ENCODE measurements around the gene ZNF329. TPM values are rescaled to one million over a fixed set of nuclear protein-coding genes. Genes with fewer than 3 reads are reported as not detected.

Gene ZNF329
- total and polyA plus RNA-seq, 9 donors = 9.8 to 19.0 (median 12.5) TPM

DNA sequence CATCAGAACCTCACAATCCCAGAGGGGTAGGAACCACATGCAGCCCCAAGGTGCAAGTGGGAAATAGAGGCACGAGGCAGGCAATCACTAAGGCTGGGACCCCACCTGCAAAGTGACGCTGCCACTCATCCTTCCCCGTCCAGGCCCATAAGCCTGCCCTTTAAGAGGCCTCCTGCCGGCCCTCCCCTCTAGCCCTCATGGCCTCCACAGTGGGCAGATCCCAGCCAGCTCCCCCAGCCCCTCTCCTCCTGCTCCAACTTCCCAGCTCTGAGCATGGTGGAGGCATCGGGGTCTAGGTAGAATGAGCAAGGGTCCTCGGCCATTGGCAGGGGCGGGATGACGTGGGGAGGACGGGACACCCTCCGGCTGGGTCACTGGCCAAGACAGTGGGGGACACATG is 55.3 kb downstream of the ZNF329 start:
- 97% methylated on average over 7 of the region's 10 CpGs for WGBS (ENCODE audit: insufficient coverage)
- peaks cover 21% of the 10 kb centered on the region for H3K4me1 ChIP-seq (ENCODE audit: control insufficient read depth, insufficient read depth, low read length)
- H3K27me3 ChIP-seq (ENCODE audit: control insufficient read depth, insufficient read depth, low read length) = no peaks in the 10 kb centered on the region
- peaks cover 24% of the 10 kb centered on the region for H3K9me3 ChIP-seq (replicated peaks; ENCODE audit: control insufficient read depth, low read depth, low read length)
- H3K4me3 ChIP-seq (ENCODE audit: low read length) = no peak overlapping the region
- H3K36me3 ChIP-seq (ENCODE audit: control insufficient read depth, insufficient read depth, low read length) = peaks cover 14% of the 10 kb centered on the region
- H3K27ac ChIP-seq (ENCODE audit: low read length) = no peak overlapping the region
- DNase-seq = no peak

DNA sequence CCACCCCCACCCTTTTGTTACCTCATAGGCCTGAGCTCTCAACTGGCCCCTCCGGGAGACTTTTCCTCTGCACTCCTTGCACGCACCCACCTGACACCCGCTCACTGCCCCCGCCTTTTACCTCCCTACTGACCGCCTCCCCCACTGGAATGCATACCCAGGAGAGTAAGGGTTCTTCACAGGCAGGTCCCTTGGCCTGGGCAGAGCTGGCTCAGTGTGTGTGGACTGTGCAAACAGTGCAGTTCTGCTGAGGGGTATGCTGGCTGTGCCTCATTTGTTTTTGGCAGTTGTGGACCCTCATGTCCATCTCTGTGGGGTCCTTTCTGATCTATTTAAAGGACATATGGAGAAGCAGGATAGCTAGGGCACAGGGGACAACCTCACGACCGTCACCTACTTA is 57.5 kb downstream of the ZNF329 start:
- Histone ChIP-seq H3K27ac (ENCODE audit: low read length) (no peak overlapping the region), H3K4me3 (ENCODE audit: low read length) (no peak overlapping the region), H3K36me3 (ENCODE audit: control insufficient read depth, insufficient read depth, low read length) (peaks cover 28% of the 10 kb centered on the region), H3K9me3 (replicated peaks; ENCODE audit: control insufficient read depth, low read depth, low read length) (peaks cover 24% of the 10 kb centered on the region), H3K27me3 (ENCODE audit: control insufficient read depth, insufficient read depth, low read length) (no peaks in the 10 kb centered on the region), H3K4me1 (ENCODE audit: control insufficient read depth, insufficient read depth, low read length) (peaks cover 19% of the 10 kb centered on the region)
- WGBS (ENCODE audit: insufficient coverage) = 94% methylated on average over 6 of the region's 7 CpGs
- DNase-seq = no peak

DNA sequence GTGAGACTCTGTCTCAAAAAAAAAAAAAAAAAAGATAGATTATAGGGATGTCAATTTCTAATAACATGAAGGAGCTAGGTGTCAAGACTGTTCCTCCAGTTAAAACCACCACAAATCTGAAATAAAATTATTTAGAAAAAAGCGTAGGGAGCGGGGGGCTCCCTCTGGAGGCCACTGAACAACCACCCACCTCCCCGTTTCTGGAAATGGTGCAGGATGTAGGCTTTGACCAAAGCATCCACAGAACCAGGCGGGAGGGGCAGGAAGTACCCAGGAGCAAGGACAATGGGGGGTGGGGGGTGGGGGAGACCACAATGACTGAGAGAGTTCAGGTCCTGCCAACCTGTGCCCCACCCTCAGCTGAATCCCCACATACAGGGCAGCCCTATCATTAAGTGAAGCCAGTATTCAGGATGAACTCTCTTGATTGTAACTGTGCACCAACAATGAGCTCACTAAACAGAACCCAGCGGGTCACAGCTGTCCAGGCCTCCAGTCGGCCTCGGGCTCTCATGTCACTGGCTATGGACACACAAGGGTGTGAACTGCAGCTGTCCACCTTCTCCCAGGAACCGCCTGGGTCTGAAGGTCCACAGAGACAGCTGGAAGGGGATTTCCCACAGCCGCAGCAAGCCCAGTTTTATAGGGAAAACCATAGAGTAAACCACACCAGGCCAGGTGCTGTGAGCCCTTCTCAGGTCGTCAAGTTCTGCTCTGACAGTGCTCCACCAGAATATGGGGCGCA is 59.2 kb downstream of the ZNF329 start:
- Histone ChIP-seq H3K27ac (ENCODE audit: low read length) (peak overlapping the region; percentile 82), H3K36me3 (ENCODE audit: control insufficient read depth, insufficient read depth, low read length) (peaks cover 40% of the 10 kb centered on the region), H3K9me3 (replicated peaks; ENCODE audit: control insufficient read depth, low read depth, low read length) (peaks cover 26% of the 10 kb centered on the region), H3K4me3 (ENCODE audit: low read length) (no peak overlapping the region), H3K4me1 (ENCODE audit: control insufficient read depth, insufficient read depth, low read length) (peaks cover 10% of the 10 kb centered on the region), H3K27me3 (ENCODE audit: control insufficient read depth, insufficient read depth, low read length) (no peaks in the 10 kb centered on the region)
- DNase-seq = peak; percentile 67
- 46% methylated on average over 4 of the region's 11 CpGs for WGBS (ENCODE audit: insufficient coverage)

DNA sequence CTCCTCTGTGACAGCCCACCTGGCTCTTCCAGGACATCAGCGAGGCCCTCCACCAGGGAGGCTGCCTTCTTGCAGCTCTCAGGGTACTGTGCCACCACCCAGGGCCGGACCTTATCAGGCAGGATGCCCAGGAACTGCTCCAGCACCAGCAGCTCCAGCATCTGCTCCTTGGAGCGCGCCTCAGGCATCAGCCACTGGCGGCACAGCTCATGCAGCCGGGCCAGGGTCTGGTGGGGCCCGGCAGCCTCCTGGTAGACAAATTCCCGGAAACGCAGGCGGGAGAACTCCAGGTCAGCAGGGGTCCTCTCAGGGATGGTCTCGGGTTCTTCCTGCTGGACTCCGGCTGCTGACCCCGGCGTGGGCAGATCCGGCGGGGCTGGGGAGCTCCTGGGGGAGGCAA is 60.7 kb downstream of the ZNF329 start:
- H3K9me3 ChIP-seq (replicated peaks; ENCODE audit: control insufficient read depth, low read depth, low read length) = peaks cover 29% of the 10 kb centered on the region
- DNase-seq = no peak
- no peak overlapping the region for H3K27ac ChIP-seq (ENCODE audit: low read length)
- 91% methylated on average over 16 of the region's 16 CpGs for WGBS (ENCODE audit: insufficient coverage)
- peaks cover 53% of the 10 kb centered on the region for H3K36me3 ChIP-seq (ENCODE audit: control insufficient read depth, insufficient read depth, low read length)
- H3K4me1 ChIP-seq (ENCODE audit: control insufficient read depth, insufficient read depth, low read length) = peaks cover 10% of the 10 kb centered on the region
- H3K4me3 ChIP-seq (ENCODE audit: low read length) = no peak overlapping the region
- no peaks in the 10 kb centered on the region for H3K27me3 ChIP-seq (ENCODE audit: control insufficient read depth, insufficient read depth, low read length)

DNA sequence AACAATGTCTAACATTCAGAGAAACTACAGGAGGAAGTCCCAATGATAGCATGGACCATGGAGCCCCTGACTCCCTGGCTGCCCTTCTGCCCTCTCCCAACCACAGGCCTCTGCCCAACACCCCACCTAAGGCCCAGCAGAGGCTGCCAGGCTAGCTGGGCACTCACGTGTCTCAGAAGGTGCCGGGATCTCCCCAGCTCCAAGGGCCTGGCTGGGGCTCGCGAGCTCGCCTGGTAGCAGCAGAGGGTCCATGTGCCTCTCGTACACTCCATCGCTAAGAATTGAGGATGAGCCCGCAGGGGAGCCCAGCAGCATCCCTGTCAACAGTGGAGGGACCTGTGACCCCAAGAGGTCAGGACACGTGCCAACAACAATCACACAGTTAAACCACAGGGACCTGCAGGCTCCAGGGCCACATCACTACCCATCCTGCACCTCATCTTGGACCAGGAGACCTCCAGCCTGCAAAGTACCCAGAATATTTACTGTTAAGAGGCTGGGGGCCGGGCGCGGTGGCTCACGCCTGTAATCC is 62.0 kb downstream of the ZNF329 start:
- peaks cover 40% of the 10 kb centered on the region for H3K9me3 ChIP-seq (replicated peaks; ENCODE audit: control insufficient read depth, low read depth, low read length)
- H3K4me3 ChIP-seq (ENCODE audit: low read length) = no peak overlapping the region
- H3K27me3 ChIP-seq (ENCODE audit: control insufficient read depth, insufficient read depth, low read length) = no peaks in the 10 kb centered on the region
- 94% methylated on average over 9 of the region's 13 CpGs for WGBS (ENCODE audit: insufficient coverage)
- H3K36me3 ChIP-seq (ENCODE audit: control insufficient read depth, insufficient read depth, low read length) = peaks cover 64% of the 10 kb centered on the region
- H3K4me1 ChIP-seq (ENCODE audit: control insufficient read depth, insufficient read depth, low read length) = peaks cover 10% of the 10 kb centered on the region
- H3K27ac ChIP-seq (ENCODE audit: low read length) = no peak overlapping the region
- DNase-seq = no peak

DNA sequence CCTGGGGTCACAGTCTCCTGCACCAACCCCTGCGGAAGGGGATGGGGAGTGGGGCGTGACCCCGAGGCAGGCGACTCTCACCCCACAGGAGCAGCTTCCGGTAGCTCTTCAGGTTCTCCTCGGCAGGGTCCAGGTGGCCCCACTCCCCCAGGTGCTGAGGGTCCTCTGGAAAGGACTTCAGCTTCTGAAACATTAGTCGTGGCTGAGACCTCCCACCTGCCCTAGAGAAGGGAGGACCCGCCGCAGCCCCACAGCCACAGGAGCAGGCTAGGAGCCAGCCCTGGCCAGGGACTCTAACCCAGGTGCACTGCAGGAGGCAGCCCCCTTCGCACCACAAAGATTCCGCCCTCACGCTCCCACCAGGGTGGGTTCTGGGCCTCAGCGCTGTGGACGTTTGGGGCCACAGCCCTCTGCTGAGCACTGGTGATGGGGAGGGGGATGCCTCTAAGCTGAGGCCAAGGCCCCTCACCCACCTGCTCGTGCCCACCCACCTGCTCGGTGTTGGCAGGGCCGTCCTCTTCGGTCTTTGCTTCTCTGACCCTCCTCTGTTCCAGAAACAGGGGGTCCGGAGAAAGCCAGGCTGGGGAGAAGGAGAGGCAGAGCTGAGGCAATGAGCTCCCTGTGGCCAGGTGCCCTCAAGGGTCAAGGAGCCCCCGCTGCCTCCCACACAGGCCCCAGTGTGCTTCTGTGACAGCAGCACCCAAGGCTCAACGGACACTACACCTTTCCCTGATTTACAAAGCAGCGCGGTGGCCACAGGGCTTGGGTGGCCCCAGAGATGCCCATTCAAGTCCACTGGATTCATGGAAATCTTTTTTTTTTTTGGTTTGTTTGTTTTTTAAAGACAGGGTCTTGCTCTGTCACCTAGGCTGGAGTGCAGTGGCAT is 63.5 kb downstream of the ZNF329 start:
- peaks cover 50% of the 10 kb centered on the region for H3K9me3 ChIP-seq (replicated peaks; ENCODE audit: control insufficient read depth, low read depth, low read length)
- WGBS (ENCODE audit: insufficient coverage) = 92% methylated on average over 8 of the region's 23 CpGs
- H3K27ac ChIP-seq (ENCODE audit: low read length) = no peak overlapping the region
- H3K4me3 ChIP-seq (ENCODE audit: low read length) = no peak overlapping the region
- H3K36me3 ChIP-seq (ENCODE audit: control insufficient read depth, insufficient read depth, low read length) = peaks cover 64% of the 10 kb centered on the region
- H3K4me1 ChIP-seq (ENCODE audit: control insufficient read depth, insufficient read depth, low read length) = peaks cover 10% of the 10 kb centered on the region
- no peaks in the 10 kb centered on the region for H3K27me3 ChIP-seq (ENCODE audit: control insufficient read depth, insufficient read depth, low read length)
- no peak for DNase-seq

DNA sequence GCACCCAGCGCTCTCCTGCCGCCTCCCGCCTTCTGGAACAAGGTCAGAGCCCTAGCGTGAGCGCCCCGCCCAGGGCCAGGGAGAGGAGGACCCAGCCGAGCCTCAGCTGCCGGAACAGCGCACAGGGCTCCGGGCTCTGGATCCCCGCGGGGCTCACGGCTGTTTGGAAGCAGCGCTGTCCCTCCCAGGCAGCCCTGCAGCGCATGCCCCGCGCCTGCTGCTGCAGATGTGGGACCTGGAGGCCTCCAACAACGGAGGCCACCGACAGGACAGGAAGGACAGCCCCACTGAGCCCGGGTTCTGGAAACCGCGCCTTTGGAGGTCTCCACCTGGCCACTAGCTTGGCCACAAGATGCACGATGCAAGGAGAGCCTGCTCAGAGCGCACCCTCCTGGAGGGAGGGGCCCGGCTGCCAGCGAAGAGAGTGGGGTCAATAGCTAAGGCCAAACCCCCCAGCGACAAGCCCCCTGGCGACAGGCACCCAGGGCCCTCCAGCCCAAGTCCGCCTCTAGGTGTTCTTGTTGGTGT is 65.2 kb downstream of the ZNF329 start:
- no peak overlapping the region for H3K27ac ChIP-seq (ENCODE audit: low read length)
- H3K4me1 ChIP-seq (ENCODE audit: control insufficient read depth, insufficient read depth, low read length) = no peaks in the 10 kb centered on the region
- no peak overlapping the region for H3K4me3 ChIP-seq (ENCODE audit: low read length)
- peaks cover 57% of the 10 kb centered on the region for H3K9me3 ChIP-seq (replicated peaks; ENCODE audit: control insufficient read depth, low read depth, low read length)
- no peaks in the 10 kb centered on the region for H3K27me3 ChIP-seq (ENCODE audit: control insufficient read depth, insufficient read depth, low read length)
- peaks cover 60% of the 10 kb centered on the region for H3K36me3 ChIP-seq (ENCODE audit: control insufficient read depth, insufficient read depth, low read length)
- WGBS (ENCODE audit: insufficient coverage) = 96% methylated on average over 23 of the region's 29 CpGs
- no peak for DNase-seq

DNA sequence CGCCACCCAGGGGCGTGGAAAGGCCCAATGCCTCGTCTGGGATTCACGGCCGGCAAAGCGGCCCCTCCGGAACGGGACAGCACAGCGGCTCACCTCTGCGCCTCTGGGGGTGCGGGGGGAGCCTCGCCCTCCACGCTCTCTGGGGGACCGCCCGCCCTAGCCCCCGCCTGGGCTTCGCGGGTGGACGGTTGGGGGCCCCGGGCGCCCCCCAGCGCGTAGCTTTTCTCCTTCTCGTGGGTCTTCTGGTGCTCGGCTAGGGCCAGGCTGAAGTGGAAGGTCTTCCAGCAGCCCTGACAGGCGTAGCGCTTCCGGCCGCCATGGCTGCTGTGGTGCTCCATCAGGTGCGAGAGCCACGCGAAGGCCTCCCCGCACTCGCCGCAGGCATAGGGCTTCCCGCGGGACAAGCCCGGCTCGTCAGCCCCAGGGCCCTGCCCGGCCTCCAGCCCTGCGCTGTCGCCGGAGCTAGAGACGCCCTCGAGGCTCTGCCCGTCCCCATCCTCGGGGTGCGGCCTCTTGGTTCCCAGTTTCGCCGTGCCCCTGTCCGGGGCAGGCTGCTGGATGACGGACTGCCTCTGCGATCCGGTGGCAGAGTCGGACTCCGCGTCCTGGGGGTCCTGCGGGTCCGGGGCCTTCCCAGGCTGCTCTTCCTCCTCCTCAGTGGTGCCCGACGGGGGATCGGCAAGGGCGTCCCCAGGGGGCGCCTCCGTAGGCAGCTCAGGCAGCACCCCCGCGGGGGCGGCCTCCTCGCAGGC is 65.8 kb downstream of the ZNF329 start:
- H3K36me3 ChIP-seq (ENCODE audit: control insufficient read depth, insufficient read depth, low read length) = peaks cover 56% of the 10 kb centered on the region
- no peaks in the 10 kb centered on the region for H3K27me3 ChIP-seq (ENCODE audit: control insufficient read depth, insufficient read depth, low read length)
- DNase-seq = no peak
- 96% methylated on average over 69 of the region's 69 CpGs for WGBS (ENCODE audit: insufficient coverage)
- H3K27ac ChIP-seq (ENCODE audit: low read length) = no peak overlapping the region
- H3K9me3 ChIP-seq (replicated peaks; ENCODE audit: control insufficient read depth, low read depth, low read length) = peaks cover 60% of the 10 kb centered on the region
- no peaks in the 10 kb centered on the region for H3K4me1 ChIP-seq (ENCODE audit: control insufficient read depth, insufficient read depth, low read length)
- no peak overlapping the region for H3K4me3 ChIP-seq (ENCODE audit: low read length)

DNA sequence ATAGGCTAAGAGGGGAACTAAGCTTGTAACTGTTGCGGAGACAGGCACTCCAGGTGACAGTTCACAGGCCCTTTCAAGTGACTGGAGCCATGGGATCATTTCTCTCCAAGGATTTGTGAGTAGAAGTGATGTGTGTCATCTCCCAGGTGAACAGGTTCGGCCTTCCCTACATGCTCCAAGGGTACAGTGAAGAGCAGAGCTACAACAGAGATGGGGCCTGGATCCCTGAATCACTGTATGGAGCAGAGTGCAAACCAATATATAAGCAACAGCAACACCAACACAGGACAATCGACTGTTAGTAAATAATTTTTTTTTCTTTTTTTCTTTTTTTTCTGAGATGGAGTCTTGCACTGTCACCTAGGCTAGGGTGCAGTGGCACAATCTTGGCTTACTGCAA is 67.6 kb downstream of the ZNF329 start:
- no peak for DNase-seq
- H3K27me3 ChIP-seq (ENCODE audit: control insufficient read depth, insufficient read depth, low read length) = no peaks in the 10 kb centered on the region
- H3K27ac ChIP-seq (ENCODE audit: low read length) = no peak overlapping the region
- no peak overlapping the region for H3K4me3 ChIP-seq (ENCODE audit: low read length)
- H3K36me3 ChIP-seq (ENCODE audit: control insufficient read depth, insufficient read depth, low read length) = peaks cover 45% of the 10 kb centered on the region
- WGBS (ENCODE audit: insufficient coverage) = 80% methylated on average over 1 of the region's 3 CpGs
- no peaks in the 10 kb centered on the region for H3K4me1 ChIP-seq (ENCODE audit: control insufficient read depth, insufficient read depth, low read length)
- peaks cover 52% of the 10 kb centered on the region for H3K9me3 ChIP-seq (replicated peaks; ENCODE audit: control insufficient read depth, low read depth, low read length)
